Neural cell (in vitro differentiated cells): ENCODE measurements around the gene LRFN5. TPM values are rescaled to one million over a fixed set of nuclear protein-coding genes. Genes with fewer than 3 reads are reported as not detected.

Experiments used
- H2AFZ ChIP-seq: fragments of 200-600, 300-800 bp; sonication (generic), shearing (Covaris generic); 2 replicates; pipeline ENCODE4 v1.6.0; 2014; ENCODE audit warnings: low read depth, mild to moderate bottlenecking, antibody characterized with exemption, low read length, moderate library complexity
- H3F3A ChIP-seq: fragments of 200-600 bp; shearing (Covaris generic); 2 replicates; pipeline ENCODE4 v1.6.1; 2016; ENCODE audit warnings: mild to moderate bottlenecking, moderate library complexity, mixed read lengths, antibody characterized with exemption, low read length; ENCODE audit not compliant: insufficient read depth, poor library complexity, severe bottlenecking
- H3K27ac ChIP-seq: fragments of 200-600, 300-800 bp; sonication (generic), shearing (Covaris generic); 2 replicates; pipeline ENCODE4 v1.5.1; 2014; ENCODE audit warnings: mild to moderate bottlenecking, low read length, moderate library complexity
- H3K27me3 ChIP-seq: fragments of 300-800, 200-600 bp; sonication (generic), shearing (Covaris generic); 2 replicates; pipeline ENCODE4 v1.6.0; 2014; ENCODE audit warnings: mild to moderate bottlenecking, low read depth, low read length, moderate library complexity; ENCODE audit not compliant: insufficient read depth
- H3K36me3 ChIP-seq: fragments of 300-800, 200-600 bp; sonication (generic), shearing (Covaris generic); 2 replicates; pipeline ENCODE4 v1.5.1; 2014; ENCODE audit warnings: mild to moderate bottlenecking, antibody characterized with exemption, low read length, moderate library complexity; ENCODE audit not compliant: insufficient read depth
- H3K4me2 ChIP-seq: fragments of 300-800, 200-600 bp; sonication (generic), shearing (Covaris generic); 2 replicates; pipeline ENCODE4 v1.6.0; 2014; ENCODE audit warnings: mild to moderate bottlenecking, low read length
- H3K4me3 ChIP-seq: fragments of 300-800, 200-600 bp; sonication (generic), shearing (Covaris generic); 2 replicates; pipeline ENCODE4 v1.5.1; 2014; ENCODE audit warnings: mild to moderate bottlenecking, low read length, moderate library complexity
- H3K79me2 ChIP-seq: fragments of 200-600 bp; shearing (Covaris generic); replicated peaks from 2 replicates; pipeline ENCODE4 v1.6.0; 2014; ENCODE audit warnings: mild to moderate bottlenecking, low read length, moderate library complexity; ENCODE audit not compliant: insufficient read depth
- H3K9ac ChIP-seq: fragments of 300-800, 200-600 bp; sonication (generic), shearing (Covaris generic); 2 replicates; pipeline ENCODE4 v1.6.1; 2016; ENCODE audit warnings: mild to moderate bottlenecking, low read length, mixed read lengths
- H3K9me2 ChIP-seq: fragments of 200-600 bp; shearing (Covaris generic); 2 replicates; pipeline ENCODE4 v1.6.1; 2016; ENCODE audit warnings: mild to moderate bottlenecking, low read length, mixed read lengths; ENCODE audit not compliant: insufficient read depth
- H3K9me3 ChIP-seq: fragments of 200-600, 300-800 bp; sonication (generic), shearing (Covaris generic); 2 replicates; pipeline ENCODE4 v1.6.1; 2016; ENCODE audit warnings: mild to moderate bottlenecking, mixed run types, low read length, moderate library complexity, mixed read lengths
- H4K20me1 ChIP-seq: fragments of 200-600 bp; shearing (Covaris generic); 2 replicates; pipeline ENCODE4 v1.6.1; 2016; ENCODE audit warnings: mild to moderate bottlenecking, mixed run types; ENCODE audit not compliant: insufficient read depth
- EP300 ChIP-seq: fragments of 450-650 bp; conservative IDR thresholded peaks from 2 replicates; pipeline ENCODE4 v1.6.1; 2014; ENCODE audit warnings: antibody characterized with exemption, mild to moderate bottlenecking, moderate library complexity; ENCODE audit not compliant: poor library complexity, severe bottlenecking
- EZH2 ChIP-seq: fragments of 200-600, 300-800 bp; shearing (Covaris generic), sonication (generic); IDR thresholded peaks from 2 replicates; pipeline ENCODE4 v1.6.1; 2014; ENCODE audit warnings: antibody characterized with exemption, low read length, borderline replicate concordance, mild to moderate bottlenecking; ENCODE audit not compliant: insufficient read depth, poor library complexity, severe bottlenecking
- MXI1 ChIP-seq: fragments of 450-650 bp; conservative IDR thresholded peaks from 2 replicates; pipeline ENCODE4 v1.6.1; 2014; ENCODE audit warnings: antibody characterized with exemption, mild to moderate bottlenecking; ENCODE audit not compliant: poor library complexity, severe bottlenecking
- POLR2AphosphoS5 ChIP-seq: IDR thresholded peaks from 2 replicates; pipeline ENCODE4 v1.6.1; 2012
- RAD21 ChIP-seq: fragments of 450-650 bp; conservative IDR thresholded peaks from 2 replicates; pipeline ENCODE4 v1.6.1; 2014; ENCODE audit warnings: antibody characterized with exemption, mild to moderate bottlenecking, moderate library complexity
- SMC3 ChIP-seq: fragments of 450-650 bp; conservative IDR thresholded peaks from 2 replicates; pipeline ENCODE4 v1.6.1; 2014; ENCODE audit warnings: antibody characterized with exemption, mild to moderate bottlenecking, moderate library complexity; ENCODE audit not compliant: poor library complexity
- TAF1 ChIP-seq: IDR thresholded peaks from 2 replicates; pipeline ENCODE4 v1.6.1; 2012; ENCODE audit warnings: low read depth
- polyA plus RNA-seq: library from polyadenylated mRNA; depleted of rRNA; stranded (reverse); fragments of >200 nt; gene quantifications from 2 replicates; pipeline ENCODE4 v1.2.3, GENCODE V29; 2014
- TF ChIP-seq, protein P1 (sequence below): IDR thresholded peaks from 2 replicates; pipeline ENCODE4 v1.6.1; 2012; ENCODE audit warnings: borderline replicate concordance
- TF ChIP-seq, protein P2 (sequence below): fragments of 450-650 bp; IDR thresholded peaks from 2 replicates; pipeline ENCODE4 v1.5.1; 2014; ENCODE audit warnings: antibody characterized with exemption, mild to moderate bottlenecking, moderate library complexity; ENCODE audit not compliant: poor library complexity, severe bottlenecking

LRFN5 gene
- polyA plus RNA-seq, 1 donor from 2014 or later, result 24.5 TPM

DNA sequence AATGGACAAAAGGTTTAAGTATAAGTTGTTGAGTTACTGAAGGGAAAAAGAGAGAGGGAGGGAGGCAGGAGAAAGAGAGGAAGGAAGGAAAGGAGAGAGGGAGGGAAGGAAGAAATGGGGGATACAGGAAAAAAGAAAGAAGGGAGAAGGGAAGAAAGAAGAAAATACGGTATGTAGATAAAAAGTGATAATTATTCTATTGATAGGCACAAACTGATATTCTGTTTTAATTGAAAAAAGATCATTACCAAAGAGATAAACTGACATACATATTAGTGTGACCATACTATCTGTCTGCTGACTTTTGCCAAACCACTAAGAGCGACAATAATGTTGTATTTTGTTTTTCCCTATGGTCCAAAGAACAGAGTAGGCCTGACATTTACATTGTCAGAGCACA lies 154.5 kb downstream of the LRFN5 start:
- Histone ChIP-seq H3K27me3 (no peaks in the 10 kb centered on the region), H3K27ac (no peak overlapping the region), H3F3A (no peaks in the 10 kb centered on the region), H3K9me3 (no peaks in the 10 kb centered on the region), H3K36me3 (no peaks in the 10 kb centered on the region), H3K9ac (no peak overlapping the region), H3K4me2 (no peak overlapping the region), H2AFZ (no peak overlapping the region), H3K9me2 (no peaks in the 10 kb centered on the region), H3K4me3 (no peak overlapping the region), H4K20me1 (peaks cover 2% of the 10 kb centered on the region), H3K79me2 (no peaks in the 10 kb centered on the region)
- no peak for TF ChIP-seq TAF1
- TF ChIP-seq RAD21, result no peak

DNA sequence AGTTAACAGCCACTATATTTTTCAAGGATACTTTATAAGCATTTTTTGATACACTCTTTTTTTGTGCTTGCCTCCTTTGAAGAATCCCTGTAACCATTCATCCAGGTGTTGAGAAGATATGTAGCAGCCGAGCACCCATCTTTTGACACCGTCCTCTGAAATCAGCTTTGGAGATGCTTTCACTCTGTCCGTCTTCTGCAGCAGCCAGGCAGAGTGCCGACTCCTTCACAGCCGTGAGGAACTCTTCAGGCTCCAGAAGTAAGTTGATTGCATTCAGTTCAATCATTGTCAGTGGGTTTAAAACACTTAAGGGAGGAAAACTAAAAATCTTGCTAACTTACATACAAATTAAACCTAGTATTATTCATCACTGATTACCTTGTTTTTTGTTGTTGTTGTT lies 160.1 kb downstream of the LRFN5 start:
- TF ChIP-seq MXI1 (no peak), TAF1 (no peak), POLR2AphosphoS5 (no peak), EZH2 (no peak), RAD21 (no peak), SMC3 (no peak), EP300 (no peak)
- TF ChIP-seq, protein P1, sequence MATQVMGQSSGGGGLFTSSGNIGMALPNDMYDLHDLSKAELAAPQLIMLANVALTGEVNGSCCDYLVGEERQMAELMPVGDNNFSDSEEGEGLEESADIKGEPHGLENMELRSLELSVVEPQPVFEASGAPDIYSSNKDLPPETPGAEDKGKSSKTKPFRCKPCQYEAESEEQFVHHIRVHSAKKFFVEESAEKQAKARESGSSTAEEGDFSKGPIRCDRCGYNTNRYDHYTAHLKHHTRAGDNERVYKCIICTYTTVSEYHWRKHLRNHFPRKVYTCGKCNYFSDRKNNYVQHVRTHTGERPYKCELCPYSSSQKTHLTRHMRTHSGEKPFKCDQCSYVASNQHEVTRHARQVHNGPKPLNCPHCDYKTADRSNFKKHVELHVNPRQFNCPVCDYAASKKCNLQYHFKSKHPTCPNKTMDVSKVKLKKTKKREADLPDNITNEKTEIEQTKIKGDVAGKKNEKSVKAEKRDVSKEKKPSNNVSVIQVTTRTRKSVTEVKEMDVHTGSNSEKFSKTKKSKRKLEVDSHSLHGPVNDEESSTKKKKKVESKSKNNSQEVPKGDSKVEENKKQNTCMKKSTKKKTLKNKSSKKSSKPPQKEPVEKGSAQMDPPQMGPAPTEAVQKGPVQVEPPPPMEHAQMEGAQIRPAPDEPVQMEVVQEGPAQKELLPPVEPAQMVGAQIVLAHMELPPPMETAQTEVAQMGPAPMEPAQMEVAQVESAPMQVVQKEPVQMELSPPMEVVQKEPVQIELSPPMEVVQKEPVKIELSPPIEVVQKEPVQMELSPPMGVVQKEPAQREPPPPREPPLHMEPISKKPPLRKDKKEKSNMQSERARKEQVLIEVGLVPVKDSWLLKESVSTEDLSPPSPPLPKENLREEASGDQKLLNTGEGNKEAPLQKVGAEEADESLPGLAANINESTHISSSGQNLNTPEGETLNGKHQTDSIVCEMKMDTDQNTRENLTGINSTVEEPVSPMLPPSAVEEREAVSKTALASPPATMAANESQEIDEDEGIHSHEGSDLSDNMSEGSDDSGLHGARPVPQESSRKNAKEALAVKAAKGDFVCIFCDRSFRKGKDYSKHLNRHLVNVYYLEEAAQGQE, result no peak
- TF ChIP-seq, protein P2, sequence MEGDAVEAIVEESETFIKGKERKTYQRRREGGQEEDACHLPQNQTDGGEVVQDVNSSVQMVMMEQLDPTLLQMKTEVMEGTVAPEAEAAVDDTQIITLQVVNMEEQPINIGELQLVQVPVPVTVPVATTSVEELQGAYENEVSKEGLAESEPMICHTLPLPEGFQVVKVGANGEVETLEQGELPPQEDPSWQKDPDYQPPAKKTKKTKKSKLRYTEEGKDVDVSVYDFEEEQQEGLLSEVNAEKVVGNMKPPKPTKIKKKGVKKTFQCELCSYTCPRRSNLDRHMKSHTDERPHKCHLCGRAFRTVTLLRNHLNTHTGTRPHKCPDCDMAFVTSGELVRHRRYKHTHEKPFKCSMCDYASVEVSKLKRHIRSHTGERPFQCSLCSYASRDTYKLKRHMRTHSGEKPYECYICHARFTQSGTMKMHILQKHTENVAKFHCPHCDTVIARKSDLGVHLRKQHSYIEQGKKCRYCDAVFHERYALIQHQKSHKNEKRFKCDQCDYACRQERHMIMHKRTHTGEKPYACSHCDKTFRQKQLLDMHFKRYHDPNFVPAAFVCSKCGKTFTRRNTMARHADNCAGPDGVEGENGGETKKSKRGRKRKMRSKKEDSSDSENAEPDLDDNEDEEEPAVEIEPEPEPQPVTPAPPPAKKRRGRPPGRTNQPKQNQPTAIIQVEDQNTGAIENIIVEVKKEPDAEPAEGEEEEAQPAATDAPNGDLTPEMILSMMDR, result no peak
- no peaks in the 10 kb centered on the region for H3K79me2 ChIP-seq
- no peaks in the 10 kb centered on the region for H3K9me3 ChIP-seq
- no peak overlapping the region for H2AFZ ChIP-seq
- H3K27me3 ChIP-seq, result no peaks in the 10 kb centered on the region
- H3K4me3 ChIP-seq, result no peak overlapping the region
- no peak overlapping the region for H3K27ac ChIP-seq
- H3K36me3 ChIP-seq, result no peaks in the 10 kb centered on the region
- no peaks in the 10 kb centered on the region for H4K20me1 ChIP-seq
- H3K4me2 ChIP-seq, result no peak overlapping the region
- H3K9ac ChIP-seq, result no peak overlapping the region
- no peaks in the 10 kb centered on the region for H3F3A ChIP-seq
- no peaks in the 10 kb centered on the region for H3K9me2 ChIP-seq
